GM18511 (cell line): ENCODE results near the gene TCFL5.

Source experiments
- ATAC-seq: cut with Tn5 transposase; IDR thresholded peaks from one replicate; pipeline ENCODE4 v1.9.1; 2021; ENCODE audit warnings: mild to moderate bottlenecking, moderate library complexity; ENCODE audit not compliant: unreplicated experiment

Gene TCFL5

GRCh38 chr20:62896526-62896925, 34.9 kb upstream of the TCFL5 start:
- no peak for ATAC-seq

GRCh38 chr20:62895539-62895938, 33.9 kb upstream of the TCFL5 start:
- ATAC-seq, result no peak

GRCh38 chr20:62894261-62894660, 32.6 kb upstream of the TCFL5 start:
- ATAC-seq, result no peak

GRCh38 chr20:62893700-62894099, 32.1 kb upstream of the TCFL5 start:
- no peak for ATAC-seq

GRCh38 chr20:62892348-62893304, 31.0 kb upstream of the TCFL5 start:
- ATAC-seq, result no peak

- no peak for ATAC-seq
Measured at GRCh38 chr20:62891111-62891510, 29.5 kb upstream of the TCFL5 start.

GRCh38 chr20:62890444-62890843, 28.8 kb upstream of the TCFL5 start:
- ATAC-seq, result no peak

GRCh38 chr20:62889871-62890270, 28.2 kb upstream of the TCFL5 start:
- no peak for ATAC-seq

GRCh38 chr20:62889411-62889810, 27.8 kb upstream of the TCFL5 start:
- no peak for ATAC-seq

- no peak for ATAC-seq
Measured at GRCh38 chr20:62888910-62889309, 27.3 kb upstream of the TCFL5 start.

GRCh38 chr20:62888406-62888805, 26.8 kb upstream of the TCFL5 start:
- ATAC-seq, result no peak

GRCh38 chr20:62887860-62888239, 26.2 kb upstream of the TCFL5 start:
- no peak for ATAC-seq

GRCh38 chr20:62887152-62887859, 25.7 kb upstream of the TCFL5 start:
- no peak for ATAC-seq

GRCh38 chr20:62886709-62887058, 25.1 kb upstream of the TCFL5 start:
- no peak for ATAC-seq

- no peak for ATAC-seq
Measured at GRCh38 chr20:62885896-62886708, 24.5 kb upstream of the TCFL5 start.

GRCh38 chr20:62885046-62885895, 23.6 kb upstream of the TCFL5 start:
- ATAC-seq, result no peak

- ATAC-seq, result no peak
Measured at GRCh38 chr20:62884556-62884955, 22.9 kb upstream of the TCFL5 start.

GRCh38 chr20:62882426-62882825, 20.8 kb upstream of the TCFL5 start:
- ATAC-seq, result no peak

- ATAC-seq, result no peak
Measured at GRCh38 chr20:62881662-62882395, 20.2 kb upstream of the TCFL5 start.
